ENCODE results near the gene DDX10. TPM values are rescaled to one million over a fixed set of nuclear protein-coding genes. Genes with fewer than 3 reads are reported as not detected.

The DDX10 gene
- total and polyA plus RNA-seq, 8 donors, result 16.5 to 32.8 (median 28.9) TPM

GRCh38 chr11:108698844-108699642, 34.2 kb downstream of the DDX10 start:
- Histone ChIP-seq H3K4me3 (no peak overlapping the region), H3K27me3 (no peaks in the 10 kb centered on the region), H3K27ac (no peak overlapping the region), H3K4me1 (no peaks in the 10 kb centered on the region), H3K36me3 (peaks cover 0 to 26% of the 10 kb centered on the region in 2 donors), H3K9me3 (no peaks in the 10 kb centered on the region)
- ATAC-seq, result peak; percentile 87
- peak in 1 of 4 donors; percentile 4 for DNase-seq
- TF ChIP-seq CTCF (IDR thresholded peaks at IDR 0.05), result no peak
- intact Hi-C loops (cut with DNase I), result loop anchor here in 1 of 2 donors (5.0 kb wide), 1 partner anchor 998 kb away; no protein-coding TSS in a partner anchor

- intact Hi-C loops (cut with DNase I), result no loop called here
- H3K4me3 ChIP-seq, result no peak overlapping the region
- DNase-seq (no peak), ATAC-seq (no peak)
- peaks cover 0 to 38% of the 10 kb centered on the region in 2 donors for H3K36me3 ChIP-seq
- H3K4me1 ChIP-seq, result no peaks in the 10 kb centered on the region
- no peak for TF ChIP-seq CTCF (IDR thresholded peaks at IDR 0.05)
- H3K27ac ChIP-seq, result no peak overlapping the region
- peaks cover 0 to 19% of the 10 kb centered on the region in 2 donors for H3K9me3 ChIP-seq
- H3K27me3 ChIP-seq, result no peaks in the 10 kb centered on the region
Measured at GRCh38 chr11:108703916-108704315, 39.0 kb downstream of the DDX10 start.

GRCh38 chr11:108705061-108705460, 40.2 kb downstream of the DDX10 start:
- no peak for TF ChIP-seq CTCF (IDR thresholded peaks at IDR 0.05)
- no peaks in the 10 kb centered on the region for H3K4me1 ChIP-seq
- peaks cover 0 to 22% of the 10 kb centered on the region in 2 donors for H3K9me3 ChIP-seq
- no peak overlapping the region for H3K4me3 ChIP-seq
- DNase-seq (no peak), ATAC-seq (no peak)
- peaks cover 0 to 49% of the 10 kb centered on the region in 2 donors for H3K36me3 ChIP-seq
- intact Hi-C loops (cut with DNase I), result no loop called here
- H3K27ac ChIP-seq, result no peak overlapping the region
- no peaks in the 10 kb centered on the region for H3K27me3 ChIP-seq

- DNase-seq (no peak), ATAC-seq (no peak)
- H3K9me3 ChIP-seq, result peaks cover 0 to 28% of the 10 kb centered on the region in 2 donors
- H3K36me3 ChIP-seq, result peaks cover 0 to 67% of the 10 kb centered on the region in 2 donors
- H3K4me1 ChIP-seq, result no peaks in the 10 kb centered on the region
- no peak for TF ChIP-seq CTCF (IDR thresholded peaks at IDR 0.05)
- no peak overlapping the region for H3K27ac ChIP-seq
- H3K27me3 ChIP-seq, result no peaks in the 10 kb centered on the region
- intact Hi-C loops (cut with DNase I), result no loop called here
- no peak overlapping the region for H3K4me3 ChIP-seq
Measured at GRCh38 chr11:108708173-108708572, 43.3 kb downstream of the DDX10 start.

GRCh38 chr11:108709741-108710140, 44.9 kb downstream of the DDX10 start:
- DNase-seq (no peak), ATAC-seq (no peak)
- intact Hi-C loops (cut with DNase I), result no loop called here
- peaks cover 0 to 28% of the 10 kb centered on the region in 2 donors for H3K9me3 ChIP-seq
- no peak overlapping the region for H3K4me3 ChIP-seq
- H3K27me3 ChIP-seq, result no peaks in the 10 kb centered on the region
- H3K4me1 ChIP-seq, result no peaks in the 10 kb centered on the region
- TF ChIP-seq CTCF (IDR thresholded peaks at IDR 0.05), result no peak
- H3K27ac ChIP-seq, result no peak overlapping the region
- peaks cover 0 to 55% of the 10 kb centered on the region in 2 donors for H3K36me3 ChIP-seq

All from left lung (tissue), 10 donors.